A673 (cell line): Measurements from ENCODE around the gene SHC4.

ENCODE experiments used
- CTCF ChIP-seq: fragments of 300-800, 200-600 bp; sonication (generic); conservative IDR thresholded peaks from 2 replicates; pipeline ENCODE4 v1.5.1; 2017; ENCODE audit warnings: low read depth, mild to moderate bottlenecking, antibody characterized with exemption, low read length, moderate library complexity, mixed read lengths
- EZH2 ChIP-seq: fragments of 200-600 bp; sonication (generic); IDR thresholded peaks from 2 replicates; pipeline ENCODE4 v1.6.1; 2017; ENCODE audit warnings: borderline replicate concordance, low read depth, mild to moderate bottlenecking, mixed read lengths, antibody characterized with exemption, low read length; ENCODE audit not compliant: poor library complexity, severe bottlenecking

- TF ChIP-seq CTCF (no peak), EZH2 (no peak)
Observed at GRCh38 chr15:48795901-48796300, 167.8 kb downstream of the SHC4 start.
